Endothelial cell of hepatic sinusoid (primary cell): ENCODE data around the gene MOCS1.

Experiments used
- in situ Hi-C: cut with HindIII; loops from 2 replicates; pipeline ENCODE4 v1.10.0; 2017; ENCODE audit warnings: low sequenced_read_pairs

MOCS1 gene

DNA sequence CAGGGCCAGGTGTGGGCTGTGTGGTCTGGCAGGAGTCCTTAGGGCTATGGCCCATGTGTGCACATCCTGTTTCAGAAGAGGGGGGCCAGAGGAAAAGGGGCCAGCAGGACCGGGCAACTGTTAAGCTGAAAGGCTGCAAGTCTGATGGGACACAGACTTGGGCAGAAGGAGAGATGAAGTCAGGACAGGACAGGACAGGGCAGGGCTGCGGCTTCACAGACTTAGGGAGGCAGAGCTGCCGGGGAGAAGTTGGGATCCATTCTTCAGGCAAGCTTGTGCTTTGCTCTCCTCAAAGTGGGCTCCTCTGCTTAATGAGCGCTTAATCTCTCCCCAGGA lies 28.7 kb downstream of the MOCS1 start:
- in situ Hi-C loops: no loop called here

DNA sequence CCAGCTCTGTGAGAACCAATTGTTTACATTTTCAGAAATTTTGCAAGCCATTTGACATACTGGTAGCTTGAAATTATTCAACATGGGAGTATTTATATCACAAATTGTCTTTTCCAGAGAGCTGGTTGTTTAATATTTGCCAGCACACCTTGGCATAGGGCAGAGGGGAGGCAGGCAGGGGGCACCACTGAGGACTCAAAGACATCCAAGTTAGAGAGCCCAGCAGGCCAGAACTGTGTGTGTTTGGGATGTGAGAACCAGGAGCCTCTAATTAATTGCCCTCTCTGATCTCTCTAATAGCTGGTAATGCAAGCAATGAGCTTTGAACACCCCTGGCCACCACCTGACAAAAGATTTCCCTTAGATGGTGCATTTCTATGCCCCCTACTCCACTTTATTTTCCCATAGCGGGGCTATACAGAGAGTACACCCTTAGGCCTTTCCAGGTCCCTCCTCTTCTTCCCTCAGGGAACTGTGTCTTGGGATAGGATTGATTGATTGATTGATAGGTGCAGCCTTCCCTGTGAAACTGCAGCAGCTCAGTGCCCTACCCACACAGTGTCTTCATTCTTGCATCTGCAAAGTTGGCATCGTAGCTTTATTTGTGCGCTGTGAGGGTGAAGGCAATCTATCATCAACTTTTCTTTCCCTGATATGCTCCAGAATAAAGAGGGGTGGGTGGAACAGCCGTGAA lies 29.2 kb downstream of the MOCS1 start:
- in situ Hi-C loops: no loop called here

DNA sequence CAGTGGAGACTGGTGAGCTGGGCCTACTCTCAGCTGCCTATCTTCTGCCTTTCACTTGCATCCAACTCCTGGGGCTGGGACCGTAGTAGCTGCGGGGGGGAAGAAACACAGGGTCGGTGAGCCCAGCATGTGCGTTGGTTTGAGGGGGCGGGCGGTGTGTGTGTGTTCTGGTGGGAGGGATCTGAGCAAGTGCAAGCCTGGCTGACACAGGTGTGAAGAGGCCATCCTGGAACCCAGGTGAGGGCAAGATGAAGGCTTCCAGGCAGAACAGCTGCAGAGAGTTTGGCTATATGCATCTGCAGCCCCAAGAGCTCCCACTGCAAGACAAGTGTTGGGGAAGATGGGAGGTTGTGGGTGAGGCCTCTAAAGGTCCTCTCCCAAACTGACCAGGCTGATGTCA lies 30.6 kb downstream of the MOCS1 start:
- in situ Hi-C loops: no loop called here

DNA sequence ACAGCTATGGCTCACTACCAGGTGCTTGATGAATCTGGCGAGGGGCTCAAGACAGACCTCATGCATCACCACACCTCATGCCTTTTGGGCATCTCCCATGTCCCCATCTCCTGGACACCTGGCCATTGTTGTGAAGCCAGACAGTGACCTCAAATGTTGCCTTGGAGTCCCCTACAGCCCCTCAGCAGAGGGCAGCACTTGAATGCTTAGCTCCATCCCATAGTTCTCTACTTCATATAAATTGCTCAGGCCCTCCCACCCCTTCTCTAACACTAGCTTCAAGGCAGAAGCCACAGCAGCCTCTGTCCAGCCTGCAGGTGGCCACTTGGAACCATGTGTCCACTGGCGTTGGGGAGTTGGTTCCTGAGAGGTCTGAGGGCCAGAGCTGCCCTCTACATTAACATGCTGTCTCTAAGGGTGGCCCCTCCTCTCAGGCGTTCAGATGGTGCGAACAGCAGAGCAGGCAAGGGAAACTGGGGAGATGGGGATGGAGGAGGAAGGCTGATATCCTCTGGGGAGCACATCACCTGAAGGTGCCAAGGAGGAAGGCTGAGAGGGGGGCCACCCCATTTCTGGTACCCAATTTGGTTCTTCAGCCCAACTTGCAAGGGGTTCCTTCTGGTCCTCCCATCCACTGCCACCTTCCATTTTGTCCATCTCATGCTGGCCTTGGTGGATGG lies 31.3 kb downstream of the MOCS1 start:
- in situ Hi-C loops: no loop called here

DNA sequence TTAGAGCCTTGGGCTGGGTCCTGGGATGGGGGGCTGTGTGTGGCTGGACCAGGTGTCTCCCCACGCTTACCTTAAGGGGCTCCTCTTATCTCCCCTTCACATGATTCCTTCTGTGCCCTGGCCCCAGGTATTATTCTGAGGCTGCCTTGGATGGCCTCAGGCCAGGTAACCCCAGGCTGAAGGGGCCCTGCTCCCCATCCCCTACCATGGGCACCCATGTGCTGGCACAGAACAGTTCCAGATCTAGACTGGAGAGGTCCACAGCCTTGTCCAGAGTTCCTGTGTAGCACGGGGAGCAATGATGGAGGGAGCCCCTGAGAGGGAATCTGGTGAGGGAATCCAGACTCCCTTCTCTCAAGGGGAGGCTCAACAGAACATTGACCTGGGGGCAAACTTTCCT lies 32.1 kb downstream of the MOCS1 start:
- in situ Hi-C loops: no loop called here

DNA sequence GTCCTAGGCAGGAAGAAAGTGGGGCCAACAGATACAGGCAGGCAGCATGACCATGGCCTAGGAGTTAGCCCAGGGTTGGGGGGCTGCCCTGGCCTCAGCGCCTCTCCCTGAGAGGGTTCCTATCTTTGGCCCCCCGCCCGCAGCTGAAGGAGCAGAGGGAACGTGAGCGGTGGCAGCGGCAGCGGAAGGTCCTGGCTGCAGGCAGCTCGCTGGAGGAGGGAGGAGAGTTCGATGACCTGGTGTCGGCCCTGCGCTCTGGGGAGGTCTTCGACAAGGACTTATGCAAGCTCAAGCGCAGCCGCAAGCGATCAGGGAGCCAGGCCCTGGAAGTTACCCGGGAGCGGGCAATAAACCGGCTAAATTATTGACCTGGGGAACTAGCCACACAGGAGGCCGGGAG lies 32.6 kb downstream of the MOCS1 start:
- in situ Hi-C loops: no loop called here

DNA sequence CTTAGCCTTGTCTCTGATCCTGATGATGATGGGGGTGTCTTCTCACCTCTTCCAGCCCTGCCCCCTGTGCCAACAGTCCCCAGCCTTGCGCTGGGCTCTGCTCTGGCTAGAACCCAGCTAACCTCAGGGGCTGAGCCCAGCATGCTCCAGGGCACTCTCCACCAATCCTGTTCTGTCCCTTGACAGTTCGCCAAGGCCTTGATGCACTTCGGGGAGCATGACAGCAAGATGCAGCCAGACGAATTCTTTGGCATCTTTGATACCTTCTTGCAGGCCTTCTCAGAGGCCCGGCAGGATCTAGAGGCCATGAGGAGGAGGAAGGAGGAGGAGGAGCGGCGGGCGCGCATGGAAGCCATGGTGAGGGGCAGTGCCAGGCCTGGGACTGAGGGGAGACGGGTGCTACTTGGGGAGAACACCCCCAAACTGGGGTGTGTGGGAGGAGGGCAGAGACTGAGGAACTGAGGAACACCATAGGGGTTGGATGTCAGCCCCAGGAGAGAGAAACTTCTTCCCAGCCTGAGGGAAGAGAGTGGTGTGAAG lies 33.1 kb downstream of the MOCS1 start:
- in situ Hi-C loops: no loop called here

DNA sequence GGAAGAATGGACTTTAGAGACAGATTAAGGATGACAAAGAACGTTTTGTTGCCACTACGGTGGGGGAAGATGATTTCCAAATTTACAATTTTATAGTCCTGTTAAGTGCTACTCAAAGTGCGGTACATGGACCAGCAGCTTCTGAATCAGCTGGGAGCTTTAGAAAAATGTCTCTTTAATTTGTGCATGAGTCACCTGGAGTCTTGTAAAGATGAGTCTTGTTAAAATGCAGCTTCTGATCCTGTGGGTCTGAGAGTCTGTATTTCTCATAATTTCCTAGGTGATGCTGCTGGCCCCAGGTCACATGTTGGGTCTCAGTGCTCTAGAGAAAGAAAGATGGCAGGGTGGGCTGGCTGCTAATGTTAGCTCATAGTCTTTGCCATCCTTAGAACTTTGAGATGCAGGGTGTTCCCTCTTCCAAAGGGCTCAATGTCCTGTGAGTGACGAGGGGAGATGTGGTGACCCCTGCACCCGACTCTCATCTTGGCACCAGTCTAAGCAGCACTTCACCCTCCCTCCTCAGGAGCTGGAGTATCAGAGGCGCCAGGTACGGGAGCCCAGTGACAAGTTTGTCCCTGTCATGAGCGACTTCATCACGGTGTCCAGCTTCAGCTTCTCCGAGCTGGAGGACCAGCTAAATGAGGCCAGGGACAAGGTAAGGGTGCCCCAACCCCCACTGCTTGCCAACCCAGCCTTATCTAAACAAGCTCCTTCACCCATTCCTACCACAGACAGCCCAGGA lies 34.5 kb downstream of the MOCS1 start:
- in situ Hi-C loops: no loop called here

DNA sequence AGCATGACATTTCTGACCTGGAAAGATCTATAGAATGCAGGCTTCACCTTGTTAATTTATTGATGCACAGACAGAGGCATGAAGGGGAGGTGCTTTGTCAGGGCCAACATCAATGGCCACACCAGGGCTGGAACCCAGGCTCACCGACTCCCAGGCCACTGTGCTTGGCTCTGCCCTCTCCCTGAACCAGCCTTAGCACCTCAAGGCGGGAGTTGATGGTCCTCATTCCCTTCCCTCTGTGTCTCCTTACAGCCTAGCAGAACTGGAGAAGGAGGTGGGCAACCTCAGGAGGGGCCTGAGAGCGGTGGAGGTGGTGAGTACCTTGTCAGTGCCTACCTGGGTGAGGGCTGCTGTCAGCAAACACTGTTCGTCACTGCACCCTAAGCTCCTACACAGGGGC lies 35.6 kb downstream of the MOCS1 start:
- in situ Hi-C loops: no loop called here

DNA sequence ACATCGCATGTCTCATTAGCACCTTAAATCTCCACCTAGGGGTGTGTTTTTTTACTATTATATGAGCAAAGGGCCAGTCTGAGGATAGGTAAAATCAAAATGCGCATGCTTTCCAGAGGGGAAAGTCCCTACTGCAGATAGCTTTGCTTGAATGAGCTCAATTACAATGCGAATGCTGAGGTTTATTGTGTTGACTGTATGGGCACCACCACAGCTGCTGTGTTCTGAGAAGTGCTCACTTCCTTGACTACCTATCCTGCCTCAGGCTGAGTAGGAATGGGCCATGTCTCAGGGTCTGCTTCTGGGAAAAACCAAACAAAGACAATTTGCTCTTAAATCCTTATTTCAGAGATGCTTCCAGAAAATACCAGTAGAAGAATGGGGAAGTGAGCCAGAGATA lies 36.6 kb downstream of the MOCS1 start:
- in situ Hi-C loops: no loop called here

DNA sequence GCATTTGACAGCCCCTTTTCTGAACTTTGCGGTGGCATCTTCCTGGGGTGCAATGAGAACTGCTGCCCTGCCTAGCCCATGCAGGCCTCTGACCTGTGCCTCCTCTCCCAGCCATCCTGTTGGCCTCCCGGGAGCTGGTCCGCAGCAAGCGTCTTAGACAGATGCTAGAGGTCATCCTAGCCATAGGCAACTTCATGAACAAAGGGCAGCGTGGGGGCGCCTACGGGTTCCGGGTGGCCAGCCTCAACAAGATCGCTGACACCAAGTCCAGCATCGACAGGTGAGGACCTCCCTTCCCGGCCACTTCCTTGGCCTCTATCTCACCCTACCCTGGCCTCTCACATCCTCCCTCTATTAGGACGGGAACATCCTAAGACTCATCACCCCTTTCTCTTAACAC lies 37.6 kb downstream of the MOCS1 start:
- in situ Hi-C loops: no loop called here

DNA sequence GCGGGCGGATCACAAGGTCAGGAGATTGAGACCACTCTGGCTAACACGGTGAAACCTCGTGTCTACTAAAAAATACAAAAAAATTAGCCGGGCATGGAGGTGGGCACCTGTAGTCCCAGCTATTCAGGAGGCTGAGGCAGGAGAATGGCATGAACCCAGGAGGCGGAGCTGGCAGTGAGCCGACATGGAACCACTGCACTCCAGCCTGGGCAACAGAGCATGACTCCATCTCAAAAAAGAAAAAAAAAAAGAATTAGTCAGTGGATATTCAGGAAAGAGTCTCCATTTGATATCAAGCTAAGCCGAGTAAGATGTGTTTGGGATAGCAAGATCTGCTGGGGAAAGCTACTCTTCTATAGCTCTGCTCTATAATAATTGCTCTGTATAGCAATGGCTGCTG lies 41.0 kb downstream of the MOCS1 start:
- in situ Hi-C loops: no loop called here

DNA sequence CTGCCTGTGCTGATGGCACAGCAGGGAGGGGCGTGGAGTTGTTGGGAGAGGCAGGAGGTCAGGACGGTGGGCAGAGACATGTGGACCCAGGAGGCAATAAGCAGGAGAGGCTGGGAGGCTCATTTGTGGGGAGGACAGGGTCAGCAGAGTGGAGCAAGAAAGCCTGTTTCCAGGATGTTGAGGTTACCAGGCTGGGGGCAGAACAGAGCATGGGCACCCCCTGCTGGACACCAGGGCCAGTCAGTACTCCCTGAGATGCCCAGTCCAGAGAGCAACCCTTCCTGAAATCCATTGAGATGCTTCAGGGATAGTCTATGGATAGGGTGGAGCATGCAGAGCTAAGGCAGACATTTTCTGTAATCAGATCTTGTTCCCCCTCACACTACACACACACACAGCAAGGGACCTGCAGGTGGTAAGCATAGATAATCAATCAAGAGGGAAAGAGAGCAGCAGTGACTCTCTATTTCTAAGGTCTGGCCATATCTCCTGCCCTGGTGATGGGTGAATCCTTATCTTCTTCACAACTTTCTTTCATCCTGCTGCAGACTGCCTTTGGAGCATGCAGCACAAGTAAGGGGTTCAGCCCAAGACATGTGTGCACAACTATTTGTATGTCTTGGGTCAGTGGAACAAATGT lies 41.7 kb downstream of the MOCS1 start:
- in situ Hi-C loops: no loop called here

DNA sequence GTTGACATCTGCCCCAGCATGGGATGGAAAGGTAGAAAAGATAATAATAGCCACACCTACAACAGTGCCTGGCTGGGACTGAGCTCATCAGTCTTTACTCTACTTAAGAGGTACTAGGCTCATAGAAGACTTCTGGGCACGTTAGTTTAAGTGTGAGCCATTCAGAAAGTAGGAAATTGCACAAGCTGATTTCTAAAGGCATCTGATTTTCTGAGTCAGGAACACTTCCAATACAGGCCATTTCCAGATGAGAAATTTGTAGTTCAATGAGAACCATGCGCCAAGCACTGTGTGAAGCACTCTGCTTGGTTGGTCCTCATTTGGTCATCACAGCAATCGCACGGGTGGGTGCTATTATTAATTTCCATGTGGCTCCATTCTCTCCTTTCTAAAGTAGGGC lies 42.3 kb downstream of the MOCS1 start:
- in situ Hi-C loops: no loop called here

DNA sequence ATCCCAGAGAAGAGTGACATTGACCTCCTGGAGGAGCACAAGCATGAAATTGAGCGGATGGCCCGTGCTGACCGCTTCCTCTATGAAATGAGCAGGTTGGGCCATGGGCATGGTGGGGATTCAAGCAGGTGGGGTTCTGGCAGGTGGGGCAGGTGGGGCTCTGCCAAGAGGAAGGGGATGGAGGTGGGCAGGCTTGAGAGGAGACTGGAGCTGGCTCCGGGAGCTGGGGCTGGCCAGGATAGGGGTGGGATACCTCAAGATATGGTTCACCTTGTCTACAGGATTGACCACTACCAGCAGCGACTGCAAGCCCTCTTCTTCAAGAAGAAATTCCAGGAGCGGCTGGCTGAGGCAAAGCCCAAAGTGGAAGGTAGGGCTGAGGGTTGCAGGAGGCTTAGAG lies 42.9 kb downstream of the MOCS1 start:
- in situ Hi-C loops: no loop called here

DNA sequence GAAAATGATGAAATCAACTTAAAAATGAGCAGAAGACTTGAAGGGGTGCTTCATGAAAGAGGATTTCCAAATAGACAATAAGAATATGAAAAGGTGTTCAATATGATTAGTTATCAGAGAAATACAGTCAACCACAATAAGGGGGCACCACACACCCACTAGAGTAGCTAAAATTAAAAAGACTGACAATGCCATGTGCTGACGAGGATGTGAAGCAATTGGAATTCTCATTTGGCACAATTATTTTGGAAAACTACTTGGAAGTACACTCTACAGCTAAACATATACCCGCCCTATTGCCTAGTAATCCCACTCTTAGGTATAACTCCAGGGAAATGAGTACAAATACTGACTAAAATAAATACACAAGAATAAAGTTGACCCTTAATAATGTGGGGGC lies 45.0 kb downstream of the MOCS1 start:
- in situ Hi-C loops: no loop called here

DNA sequence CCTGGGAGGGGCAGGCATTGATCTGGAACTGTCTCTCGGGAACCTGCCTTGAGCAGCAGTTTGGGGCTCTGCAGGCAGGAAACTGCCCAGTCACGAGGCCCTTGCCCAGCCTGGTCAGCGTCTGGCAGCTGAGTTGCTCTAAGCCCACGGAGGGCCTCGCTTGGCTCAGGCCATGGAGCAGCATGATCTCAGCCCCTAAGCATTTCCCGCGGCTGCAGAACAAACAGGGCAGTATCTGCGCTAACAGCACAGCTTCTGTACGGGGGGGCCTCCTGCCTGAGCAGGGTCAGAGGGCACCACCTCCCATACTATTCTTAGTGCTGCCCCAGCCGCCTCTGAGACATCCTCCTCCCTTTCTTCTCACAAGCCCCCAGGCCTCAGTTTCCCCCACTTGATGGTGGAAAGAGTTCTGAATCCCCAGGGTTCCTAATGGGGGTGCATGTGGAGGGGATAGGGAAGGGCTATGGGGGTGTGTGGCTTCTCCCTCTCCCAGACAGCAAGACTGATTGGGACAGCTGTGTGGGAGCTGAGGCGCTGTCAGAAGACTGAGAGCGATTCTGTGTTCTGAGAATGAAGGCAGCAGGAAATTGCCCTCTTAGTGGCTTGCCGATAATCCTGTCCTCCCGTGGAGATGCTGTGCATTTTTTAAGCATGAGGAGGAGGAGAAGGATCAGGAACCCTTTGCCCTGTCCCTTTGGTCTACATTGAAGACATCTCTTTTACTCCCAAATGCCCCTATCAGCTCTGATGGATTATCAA lies 46.4 kb downstream of the MOCS1 start:
- in situ Hi-C loops: no loop called here

DNA sequence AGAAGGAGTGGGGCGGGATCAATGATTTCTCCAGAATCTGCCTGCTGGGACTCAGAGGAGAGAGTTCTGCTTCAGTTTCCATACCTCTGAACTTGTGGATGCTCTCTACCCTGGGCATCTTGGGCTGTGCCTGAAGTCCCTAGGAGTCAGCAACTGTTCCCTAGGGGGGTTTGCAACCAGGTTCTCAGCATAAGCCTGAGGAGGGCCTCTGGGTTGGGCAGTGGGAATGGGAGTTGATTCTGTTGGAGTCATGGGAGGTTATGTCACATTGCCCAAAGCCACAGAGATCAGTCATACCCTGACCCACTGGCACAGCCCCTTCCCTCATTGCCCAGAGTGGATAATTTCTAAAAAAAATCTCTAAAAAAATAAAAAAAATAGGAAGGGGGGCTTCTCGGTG lies 47.4 kb downstream of the MOCS1 start:
- in situ Hi-C loops: no loop called here

DNA sequence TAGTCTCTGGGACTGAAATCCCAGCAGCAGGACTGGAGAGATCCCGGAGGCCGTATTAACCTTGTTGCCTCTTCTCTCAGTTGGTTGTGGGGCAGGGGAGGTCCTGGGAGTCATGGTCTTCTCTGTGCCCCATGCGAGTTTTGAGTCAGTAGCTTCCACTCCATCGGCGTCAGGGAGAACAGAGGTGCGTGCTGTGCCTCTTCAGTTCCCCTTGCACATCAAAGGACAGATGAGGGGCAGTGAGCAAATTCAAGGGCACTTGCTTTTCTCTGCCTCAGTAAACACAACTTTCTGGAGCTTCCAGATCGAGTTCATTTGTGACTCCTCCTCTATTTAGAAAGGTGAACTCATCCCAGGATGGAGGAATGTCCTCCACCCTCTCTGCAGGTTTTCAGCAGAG lies 48.6 kb downstream of the MOCS1 start:
- in situ Hi-C loops: no loop called here

DNA sequence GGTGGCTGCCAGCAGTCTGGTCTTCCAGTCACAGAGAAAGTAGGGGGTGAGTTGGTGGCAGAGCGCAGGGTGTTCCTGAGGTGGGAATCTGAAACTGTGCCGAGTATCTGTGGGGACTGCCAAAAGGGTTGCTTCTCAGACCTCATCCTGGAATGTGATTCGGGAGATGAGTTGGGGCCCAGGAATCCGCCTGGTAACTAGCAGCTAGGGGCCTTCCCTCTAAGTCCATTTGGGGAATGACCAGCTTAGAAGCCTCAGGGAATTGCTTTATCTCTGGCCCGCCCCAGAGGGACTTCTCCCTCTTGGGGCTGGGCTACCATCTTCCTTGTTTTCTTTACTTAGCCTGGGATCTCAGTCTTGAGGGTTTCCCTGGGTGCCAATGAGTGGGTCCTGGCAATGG lies 49.6 kb downstream of the MOCS1 start:
- in situ Hi-C loops: loop anchor here (5.0 kb wide), 1 partner anchor 67 kb away; no protein-coding TSS in a partner anchor

DNA sequence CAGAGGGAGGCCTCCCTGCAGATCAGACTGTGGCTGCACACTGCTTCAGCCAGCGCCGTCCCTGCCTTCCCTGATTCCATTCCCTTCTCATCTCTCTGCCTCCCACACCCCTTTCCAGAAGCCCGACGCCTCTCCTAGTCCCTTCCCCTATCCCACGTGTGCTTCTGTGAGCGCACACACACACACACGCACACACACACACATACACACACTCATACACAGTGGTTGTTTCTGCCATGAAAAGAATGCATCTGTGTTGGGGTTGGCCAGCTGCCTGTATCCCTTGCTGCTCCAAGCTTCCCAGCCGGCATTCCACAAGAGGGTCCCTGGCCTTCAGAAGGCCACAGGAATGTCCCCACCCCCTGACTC lies 51.7 kb downstream of the MOCS1 start:
- in situ Hi-C loops: loop anchor here (5.0 kb wide), 1 partner anchor 65 kb away; no protein-coding TSS in a partner anchor
